Adipose tissue (tissue), 3 donors: ENCODE data around the gene FURIN. TPM values are rescaled to one million over a fixed set of nuclear protein-coding genes. Genes with fewer than 3 reads are reported as not detected.
"Not testable (repeated sequence)": the region's sequence is repeated elsewhere in the genome, so short reads cannot be mapped to it uniquely, and the experiment has no call there.

Source experiments
- H3K27ac ChIP-seq: one replicate; pipeline ENCODE4 v1.5.1; 2013; ENCODE audit warnings: low read depth, low read length
- WGBS, 3 donors: extraction: QIAGEN DNeasy Blood & Tissue Kit; methylation state at CpG; one replicate each; pipeline ENCODE4 v1.1.7; 2013; 5-methylcytosine and 5-hydroxymethylcytosine counted together
- polyA plus RNA-seq, 3 donors: library from polyadenylated mRNA; stranded (reverse); fragments of 200-250 nt; gene quantifications; one replicate each; pipeline ENCODE4 v1.2.3, GENCODE V29; 2013
- donor health status: healthy with polysubstance abuse.
- donor health status: Bipolar disorder and iron deficiency.
- donor health status: healthy.

Gene FURIN
- polyA plus RNA-seq, 3 donors = 57.0 to 93.0 (median 87.1) TPM

DNA sequence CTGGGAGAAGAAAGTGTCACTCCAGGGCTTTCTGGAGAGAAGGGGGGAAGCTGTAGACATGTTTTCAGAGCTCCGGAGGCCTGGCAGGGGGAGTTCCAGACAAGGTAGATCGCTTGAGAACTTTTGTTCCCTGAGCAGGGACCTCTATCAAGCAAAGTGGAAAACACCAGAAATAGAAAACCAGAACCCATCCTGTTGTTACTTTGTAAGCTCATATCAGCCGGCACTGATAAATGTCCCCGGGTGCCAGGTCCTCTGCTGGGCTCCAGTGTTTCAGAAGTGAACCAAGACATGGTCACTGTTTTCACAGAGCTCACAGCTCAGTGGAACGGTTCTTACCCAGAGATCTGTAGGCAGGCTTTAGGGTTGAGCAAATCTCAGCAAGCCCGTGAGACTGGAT, 50.4 kb downstream of the FURIN start:
- WGBS, 3 donors = 88 to 94% (median 93%) methylated on average over 6 of the region's 6 CpGs
- no peak overlapping the region for H3K27ac ChIP-seq

DNA sequence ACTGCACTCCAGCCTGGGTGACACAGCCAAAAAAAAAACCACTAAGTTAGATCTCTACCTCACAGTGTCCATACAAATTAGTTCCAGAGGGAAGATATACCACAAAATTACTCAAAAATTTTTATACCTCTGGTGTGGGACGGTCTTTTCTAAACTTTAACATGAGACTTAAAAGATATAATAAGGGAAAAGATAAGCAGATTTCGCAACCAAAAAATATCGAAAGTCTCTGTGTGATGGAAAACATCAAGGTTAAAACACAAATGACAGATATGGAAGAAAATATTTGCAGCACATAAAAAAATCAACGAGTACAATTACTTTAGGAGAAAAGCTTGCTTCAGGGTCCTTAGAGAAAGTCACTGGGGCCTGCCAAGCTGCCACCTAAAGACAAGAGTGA, 53.5 kb downstream of the FURIN start:
- WGBS, 3 donors = 56 to 89% (median 84%) methylated on average over 4 of the region's 4 CpGs
- no peak overlapping the region for H3K27ac ChIP-seq

DNA sequence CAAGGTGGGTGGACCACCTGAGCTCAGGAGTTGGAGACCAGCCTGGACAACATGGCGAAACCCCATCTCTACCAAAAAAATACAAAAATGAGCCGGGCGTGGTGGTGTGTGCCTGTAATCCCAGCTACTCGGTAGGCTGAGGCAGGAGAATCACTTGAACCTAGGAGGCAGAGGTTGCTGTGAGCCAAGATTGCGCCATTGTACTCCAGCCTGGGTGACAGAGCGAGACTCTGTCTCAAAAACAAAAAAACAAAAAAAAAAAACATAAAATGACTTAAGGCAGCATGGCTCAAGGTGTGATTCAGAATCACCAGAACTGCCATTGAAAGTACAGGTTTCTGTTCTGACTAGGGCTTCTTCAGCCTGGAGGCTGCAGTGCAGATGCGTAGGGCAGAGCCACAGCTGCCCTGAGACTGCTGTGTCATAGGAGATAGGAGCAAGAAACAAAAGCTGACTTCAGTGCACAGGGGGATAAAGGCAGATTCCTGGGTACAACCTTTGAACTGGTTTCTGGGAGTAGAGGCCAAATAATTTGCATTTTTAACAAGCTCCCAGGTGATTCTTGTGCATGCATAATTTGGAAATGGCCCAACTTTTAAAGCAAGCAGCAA, 54.4 kb downstream of the FURIN start:
- not testable (repeated sequence) for H3K27ac ChIP-seq
- WGBS, 3 donors = 85 to 93% (median 87%) methylated on average over 7 of the region's 7 CpGs

DNA sequence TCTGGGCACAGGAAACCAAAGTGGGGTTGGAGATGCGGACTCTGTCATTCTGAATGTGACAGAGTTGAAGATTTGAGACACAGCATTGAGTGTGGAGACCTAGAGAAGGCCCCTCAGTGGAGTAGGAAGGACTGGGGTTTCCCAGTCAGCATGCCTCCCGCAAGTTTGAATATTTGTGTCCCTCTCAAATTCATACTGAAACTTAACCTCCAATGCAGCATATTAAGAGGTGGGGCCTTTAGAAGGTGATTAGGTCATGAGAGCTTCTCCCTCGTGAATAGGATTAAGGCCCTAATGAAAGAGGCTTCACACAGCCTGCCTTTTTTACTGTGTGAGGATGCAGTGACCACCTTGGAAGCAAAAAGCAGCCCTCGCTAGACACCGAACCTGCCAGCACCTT, 56.0 kb downstream of the FURIN start:
- no peak overlapping the region for H3K27ac ChIP-seq
- 86 to 87% (median 87%) methylated on average over 5 of the region's 5 CpGs for WGBS, 3 donors

DNA sequence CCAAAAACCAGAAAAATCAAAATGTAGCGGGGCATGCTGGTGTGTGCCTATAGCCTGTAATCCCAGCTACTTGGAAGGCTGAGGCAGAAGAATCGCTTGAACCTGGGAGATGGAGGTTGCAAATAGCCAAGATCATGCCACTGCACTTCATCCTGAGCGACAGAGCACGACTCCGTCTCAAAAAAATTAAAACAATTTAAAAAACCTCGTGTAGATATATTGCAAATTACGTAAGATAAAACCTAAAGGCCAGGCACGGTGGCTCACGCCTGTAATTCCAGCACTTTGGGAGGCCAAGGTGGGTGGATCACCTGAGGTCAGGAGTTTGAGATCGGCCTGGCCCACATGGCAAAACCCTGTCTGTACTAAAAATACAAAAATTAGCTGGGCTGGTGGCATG, 58.4 kb downstream of the FURIN start:
- not testable (repeated sequence) for H3K27ac ChIP-seq
- 92 to 95% (median 93%) methylated on average over 10 of the region's 10 CpGs for WGBS, 3 donors

DNA sequence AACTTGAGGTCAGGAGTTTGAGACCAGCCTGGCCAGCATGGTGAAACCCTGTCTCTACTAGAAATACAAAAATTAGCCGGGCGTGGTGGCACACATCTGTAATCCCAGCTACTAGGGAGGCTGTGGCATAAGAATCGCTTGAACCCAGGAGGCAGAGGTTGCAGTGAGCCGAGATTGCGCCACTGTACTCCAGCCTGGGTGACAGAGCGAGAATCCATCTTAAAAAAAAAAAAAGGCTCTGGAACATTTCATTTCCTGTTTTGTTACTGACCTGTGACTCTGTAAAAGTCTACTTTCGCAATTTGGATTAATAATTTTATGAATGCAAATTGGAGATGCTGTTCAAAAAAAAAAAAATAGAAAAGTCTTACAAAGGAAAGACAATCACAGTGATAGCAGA, 59.7 kb downstream of the FURIN start:
- 49 to 83% (median 57%) methylated on average over 7 of the region's 7 CpGs for WGBS, 3 donors
- H3K27ac ChIP-seq = not testable (repeated sequence)

DNA sequence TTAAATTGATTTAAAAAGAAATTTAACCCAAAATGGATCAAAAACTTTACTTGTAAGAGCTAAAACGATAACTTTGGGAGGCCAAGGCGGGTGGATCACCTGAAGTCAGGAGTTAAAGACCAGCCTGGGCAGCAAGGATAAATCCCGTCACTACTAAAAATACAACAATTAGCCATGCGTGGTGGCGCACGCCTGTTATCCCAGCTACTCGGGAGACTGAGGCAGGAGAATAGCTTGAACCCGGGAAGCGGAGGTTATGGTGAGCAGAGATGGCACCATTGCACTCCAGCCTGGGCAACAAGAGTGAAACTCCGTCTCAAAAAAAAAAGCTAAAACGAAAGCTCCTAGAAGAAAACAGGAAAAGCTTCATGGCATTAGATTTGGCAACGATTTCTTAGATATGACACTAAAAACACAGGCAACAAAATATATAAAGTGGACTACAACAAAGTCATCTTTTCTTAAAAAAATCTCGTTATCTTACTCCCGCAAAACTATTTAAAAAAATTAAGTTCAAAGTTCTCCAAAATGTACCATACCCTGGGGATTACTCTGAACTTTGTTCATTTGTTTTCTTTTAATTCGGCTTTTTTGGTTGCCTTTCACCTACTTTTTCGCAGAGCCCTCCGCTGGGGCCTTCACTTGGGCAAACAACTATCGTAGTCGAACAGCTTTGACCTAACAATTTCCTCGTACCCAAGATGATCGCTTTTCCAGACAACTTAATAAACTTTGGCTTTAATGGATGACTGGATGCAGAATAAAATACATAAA, 61.0 kb downstream of the FURIN start:
- 39 to 46% (median 42%) methylated on average over 21 of the region's 21 CpGs for WGBS, 3 donors

DNA sequence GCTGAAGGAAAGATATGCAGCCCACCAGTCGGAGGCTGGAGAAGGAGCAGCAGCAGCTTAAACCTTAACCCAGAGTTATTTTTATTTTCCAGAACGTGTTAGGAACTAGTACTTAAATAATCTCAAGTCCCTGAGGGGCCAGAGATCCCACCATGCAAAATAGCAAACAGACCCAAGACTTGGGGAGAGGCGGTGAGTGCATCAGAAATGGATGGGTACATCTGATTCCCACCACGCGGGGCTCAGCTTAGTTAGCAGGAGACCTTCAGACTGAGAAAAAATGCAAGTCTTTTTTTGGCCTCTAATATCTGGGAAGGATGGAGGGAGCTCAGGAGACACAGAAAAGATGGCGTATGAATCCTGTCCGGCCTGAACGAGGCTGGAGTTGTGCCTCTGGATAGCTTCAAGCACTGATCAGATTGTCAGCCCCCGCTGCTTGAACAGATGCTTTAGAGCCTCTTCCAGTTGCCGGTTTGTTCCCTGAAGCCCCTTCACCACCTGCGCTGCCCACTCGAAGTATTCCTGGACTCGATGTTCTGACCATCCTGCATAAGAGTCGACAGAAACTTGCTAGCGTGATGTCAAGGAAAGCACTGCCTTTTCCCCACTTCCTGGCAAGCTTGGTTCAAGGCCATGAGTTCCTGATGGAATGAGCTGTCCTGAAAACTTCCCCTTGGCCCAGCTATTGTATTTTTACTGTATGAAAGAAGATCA, 62.6 kb downstream of the FURIN start:
- peak overlapping the region; percentile 70 for H3K27ac ChIP-seq
- WGBS, 3 donors = 54 to 58% (median 58%) methylated on average over 15 of the region's 15 CpGs

More for the DNA sequence above, 61.0 kb downstream of the FURIN start:
- peak overlapping the region; percentile 70 for H3K27ac ChIP-seq

DNA sequence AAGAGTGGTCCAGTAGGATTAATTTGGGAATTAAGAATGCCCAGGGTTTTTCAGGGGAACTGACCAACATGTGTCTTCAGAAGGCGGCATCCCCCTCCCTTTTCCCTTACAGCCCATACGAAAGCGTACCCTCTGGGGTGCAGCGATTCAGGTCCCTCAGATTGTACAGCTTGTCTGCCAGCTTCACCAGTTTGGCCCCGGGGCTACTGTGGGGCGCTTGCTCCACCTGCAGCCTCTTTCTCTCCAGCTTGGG, 63.1 kb downstream of the FURIN start:
- H3K27ac ChIP-seq = peak overlapping the region; percentile 31
- 13 to 32% (median 29%) methylated on average over 6 of the region's 6 CpGs for WGBS, 3 donors

DNA sequence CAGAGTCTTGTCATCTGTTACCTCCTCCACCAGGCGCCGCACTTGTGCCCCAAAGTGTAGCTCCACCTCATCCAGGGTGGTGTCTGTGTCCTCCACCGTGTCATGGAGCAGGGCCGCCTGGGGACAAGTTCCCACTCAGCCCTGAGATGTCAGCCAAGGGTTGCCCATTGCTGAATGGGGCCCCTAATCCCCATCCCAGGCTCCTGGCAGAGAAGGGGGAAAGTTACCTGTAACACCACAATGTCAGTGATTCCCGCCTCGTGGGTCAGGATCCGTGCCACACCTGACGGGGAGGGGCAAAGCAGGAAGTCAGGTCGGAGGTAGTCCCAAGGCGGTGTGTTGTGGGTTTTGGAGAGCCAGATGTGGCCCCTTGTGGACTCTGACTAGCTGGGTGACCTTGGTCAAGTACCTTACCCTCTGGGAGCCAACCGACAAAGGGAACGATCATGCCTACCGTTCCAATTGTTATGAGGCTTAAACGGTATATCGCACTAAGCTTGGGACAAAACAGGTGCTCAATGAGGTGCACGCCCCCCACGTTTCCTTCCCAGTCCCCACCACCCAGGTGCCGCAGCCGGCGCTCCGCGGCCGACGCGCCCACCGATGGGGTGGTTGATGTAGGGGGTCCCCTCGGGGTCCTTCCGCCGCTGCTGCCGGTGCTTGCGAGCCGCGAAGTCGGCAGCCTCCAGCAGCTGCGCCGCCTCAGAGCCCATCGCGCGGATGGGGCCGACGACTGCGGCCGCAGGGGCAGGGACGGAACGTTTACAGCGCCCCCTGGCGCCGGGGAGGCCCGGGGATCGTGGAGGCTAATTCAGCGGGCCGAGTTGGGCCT, 63.7 kb downstream of the FURIN start, which contains the start of gene HDDC3:
HDDC3 (minus strand) TSS at position 722 of the 832 bp plus-strand sequence; CDS start at position 713, 9 bp downstream.
- peak within 1 kb of the TSS; percentile 31 for H3K27ac ChIP-seq
- WGBS, 3 donors = 0 to 1% (median 1%) methylated on average over 49 to 52 of the region's 52 CpGs

DNA sequence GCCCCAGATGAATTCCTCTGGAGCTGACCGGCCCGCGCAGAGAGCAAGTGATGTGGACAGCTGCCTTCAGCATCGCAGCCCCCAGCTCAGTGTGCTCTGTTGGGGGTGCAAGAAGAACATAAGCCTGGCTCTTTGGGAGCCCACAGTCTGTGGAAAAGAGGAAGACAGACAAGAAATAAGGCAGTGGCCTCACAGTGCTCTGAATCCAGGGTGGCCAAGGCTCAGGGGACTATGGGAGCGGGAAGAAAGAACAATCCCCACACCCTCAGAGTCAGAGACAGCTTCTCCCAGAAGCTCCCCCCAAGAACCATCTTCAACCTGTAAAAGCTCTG, 64.2 kb downstream of the FURIN start:
- 17 to 19% (median 17%) methylated on average over 5 of the region's 5 CpGs for WGBS, 3 donors
- H3K27ac ChIP-seq = no peak overlapping the region

Other genes with a start within 250 kb of the FURIN start
- 1 to 10 TPM in 1 of 3 donors, under 1 TPM in 2; 0.62 to 5.2 (median 0.97) TPM for gene BLM, start 151.2 kb upstream of the FURIN start, polyA plus RNA-seq
- 10 to 100 TPM; 10.4 to 49.3 (median 42.4) TPM for gene FES, start 15.9 kb downstream of the FURIN start, polyA plus RNA-seq
- 10 to 100 TPM; 49.5 to 68.3 (median 50.2) TPM for gene MAN2A2, start 34.7 kb downstream of the FURIN start, polyA plus RNA-seq
- 10 to 100 TPM; 13.2 to 22.2 (median 20.5) TPM for gene HDDC3, start 64.0 kb downstream of the FURIN start, polyA plus RNA-seq
- 10 to 100 TPM; 35.3 to 50.6 (median 41.7) TPM for gene UNC45A, start 66.7 kb downstream of the FURIN start, polyA plus RNA-seq
- gene RCCD1, start 86.3 kb downstream of the FURIN start, polyA plus RNA-seq = 1 to 10 TPM; 4.8 to 7.9 (median 6.2) TPM
- gene PRC1, start 125.9 kb downstream of the FURIN start, polyA plus RNA-seq = 1 to 10 TPM; 2.1 to 4.2 (median 3.8) TPM
- gene VPS33B, start 154.0 kb downstream of the FURIN start, polyA plus RNA-seq = 1 to 10 TPM; 5.7 to 9.0 (median 8.3) TPM
- gene SV2B, start 231.7 kb downstream of the FURIN start, polyA plus RNA-seq = 1 to 10 TPM in 2 of 3 donors, under 1 TPM in 1; 0.56 to 2.1 (median 2.0) TPM